ENCODE results near the gene PREX1.
"Not testable (repeated sequence)": the region's sequence is repeated elsewhere in the genome, so short reads cannot be mapped to it uniquely, and the experiment has no call there.

PREX1 gene

GRCh38 chr20:48772183-48772976 lies 55.4 kb downstream of the PREX1 start:
- DNase-seq, result no peak

GRCh38 chr20:48771542-48771941 lies 56.3 kb downstream of the PREX1 start:
- DNase-seq, result no peak

- no peak for DNase-seq
These were observed 56.9 kb downstream of the PREX1 start for GRCh38 chr20:48770700-48771442.

- peak; percentile 42 for DNase-seq
These were observed 58.5 kb downstream of the PREX1 start for GRCh38 chr20:48769069-48769983.

- DNase-seq, result no peak
These were observed 60.5 kb downstream of the PREX1 start for GRCh38 chr20:48766961-48767960.

- no peak for DNase-seq
These were observed 61.6 kb downstream of the PREX1 start for GRCh38 chr20:48766205-48766604.

- DNase-seq, result no peak
These were observed 62.4 kb downstream of the PREX1 start for GRCh38 chr20:48765359-48765758.

- no peak for DNase-seq
These were observed 64.4 kb downstream of the PREX1 start for GRCh38 chr20:48763216-48763914.

GRCh38 chr20:48761874-48762273 lies 65.9 kb downstream of the PREX1 start:
- no peak for DNase-seq

GRCh38 chr20:48761023-48761785 lies 66.6 kb downstream of the PREX1 start:
- no peak for DNase-seq

- no peak for DNase-seq
These were observed 67.3 kb downstream of the PREX1 start for GRCh38 chr20:48760403-48760983.

- peak; percentile 2 for DNase-seq
These were observed 68.1 kb downstream of the PREX1 start for GRCh38 chr20:48759631-48760245.

- no peak for DNase-seq
These were observed 69.5 kb downstream of the PREX1 start for GRCh38 chr20:48758206-48758820.

- DNase-seq, result not testable (repeated sequence)
These were observed 71.0 kb downstream of the PREX1 start for GRCh38 chr20:48756774-48757173.

- peak; percentile 10 for DNase-seq
These were observed 73.5 kb downstream of the PREX1 start for GRCh38 chr20:48754292-48754691.

GRCh38 chr20:48752963-48753362 lies 74.8 kb downstream of the PREX1 start:
- no peak for DNase-seq

- DNase-seq, result no peak
These were observed 75.9 kb downstream of the PREX1 start for GRCh38 chr20:48751871-48752270.

- DNase-seq, result no peak
These were observed 76.7 kb downstream of the PREX1 start for GRCh38 chr20:48750941-48751635.
